ENCODE data around the gene PPHLN1.
A peak's percentile ranks its signal among the peaks of the same experiment; 100 is the strongest.

Gene PPHLN1

DNA sequence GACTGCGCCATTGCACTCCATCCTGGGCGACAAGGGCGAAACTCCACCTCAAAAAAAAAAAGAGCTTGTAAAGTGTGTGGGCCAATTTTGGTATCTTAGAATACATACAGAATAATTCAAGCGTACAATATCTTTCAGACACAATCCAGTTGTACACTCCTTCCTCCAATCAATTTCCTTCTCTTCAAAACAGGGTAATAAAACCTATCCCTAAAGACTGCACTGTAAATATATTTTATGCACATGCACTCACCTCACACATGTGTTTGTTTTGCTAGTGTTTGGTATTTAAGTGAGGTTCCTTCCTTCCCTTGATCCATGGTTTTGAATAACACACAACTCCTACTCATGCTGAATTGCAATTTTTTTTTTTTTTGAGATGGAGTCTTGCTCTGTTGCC is 137.7 kb downstream of the PPHLN1 start:
- DNase-seq (ENCODE audit: low read depth), result no peak
- no peak overlapping the region for H3K4me3 ChIP-seq (ENCODE audit: low read depth, low read length)
- TF ChIP-seq, protein P1, sequence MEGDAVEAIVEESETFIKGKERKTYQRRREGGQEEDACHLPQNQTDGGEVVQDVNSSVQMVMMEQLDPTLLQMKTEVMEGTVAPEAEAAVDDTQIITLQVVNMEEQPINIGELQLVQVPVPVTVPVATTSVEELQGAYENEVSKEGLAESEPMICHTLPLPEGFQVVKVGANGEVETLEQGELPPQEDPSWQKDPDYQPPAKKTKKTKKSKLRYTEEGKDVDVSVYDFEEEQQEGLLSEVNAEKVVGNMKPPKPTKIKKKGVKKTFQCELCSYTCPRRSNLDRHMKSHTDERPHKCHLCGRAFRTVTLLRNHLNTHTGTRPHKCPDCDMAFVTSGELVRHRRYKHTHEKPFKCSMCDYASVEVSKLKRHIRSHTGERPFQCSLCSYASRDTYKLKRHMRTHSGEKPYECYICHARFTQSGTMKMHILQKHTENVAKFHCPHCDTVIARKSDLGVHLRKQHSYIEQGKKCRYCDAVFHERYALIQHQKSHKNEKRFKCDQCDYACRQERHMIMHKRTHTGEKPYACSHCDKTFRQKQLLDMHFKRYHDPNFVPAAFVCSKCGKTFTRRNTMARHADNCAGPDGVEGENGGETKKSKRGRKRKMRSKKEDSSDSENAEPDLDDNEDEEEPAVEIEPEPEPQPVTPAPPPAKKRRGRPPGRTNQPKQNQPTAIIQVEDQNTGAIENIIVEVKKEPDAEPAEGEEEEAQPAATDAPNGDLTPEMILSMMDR (IDR thresholded peaks at IDR 0.05; ENCODE audit: insufficient read depth, low read depth, low read length, missing control alignments), result no peak

DNA sequence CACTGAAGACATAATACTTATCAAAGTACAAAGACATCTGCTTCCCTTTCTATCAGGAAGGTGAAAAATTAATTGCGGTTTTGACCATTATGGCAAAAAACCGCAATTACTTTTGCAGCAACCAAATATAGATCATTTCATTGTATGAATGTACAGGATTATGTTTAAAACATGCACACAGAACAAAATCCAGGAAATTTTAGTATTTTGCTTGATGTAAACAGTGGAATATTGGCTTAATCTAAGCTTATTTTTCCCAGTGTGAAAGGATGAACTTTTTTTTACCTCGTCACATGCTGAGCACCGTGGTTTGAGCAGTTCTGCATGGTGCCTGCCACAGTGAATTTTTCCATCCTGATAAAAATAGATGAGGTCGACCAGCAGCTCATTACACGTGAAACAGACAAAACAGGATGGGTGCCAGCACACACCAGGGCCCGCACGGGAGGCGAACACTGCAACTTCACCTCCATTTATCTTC is 142.4 kb downstream of the PPHLN1 start:
- H3K4me3 ChIP-seq (ENCODE audit: low read depth, low read length), result peak overlapping the region; percentile 48
- TF ChIP-seq, protein P1 (IDR thresholded peaks at IDR 0.05; ENCODE audit: insufficient read depth, low read depth, low read length, missing control alignments), result no peak
- DNase-seq (ENCODE audit: low read depth), result peak; percentile 58

DNA sequence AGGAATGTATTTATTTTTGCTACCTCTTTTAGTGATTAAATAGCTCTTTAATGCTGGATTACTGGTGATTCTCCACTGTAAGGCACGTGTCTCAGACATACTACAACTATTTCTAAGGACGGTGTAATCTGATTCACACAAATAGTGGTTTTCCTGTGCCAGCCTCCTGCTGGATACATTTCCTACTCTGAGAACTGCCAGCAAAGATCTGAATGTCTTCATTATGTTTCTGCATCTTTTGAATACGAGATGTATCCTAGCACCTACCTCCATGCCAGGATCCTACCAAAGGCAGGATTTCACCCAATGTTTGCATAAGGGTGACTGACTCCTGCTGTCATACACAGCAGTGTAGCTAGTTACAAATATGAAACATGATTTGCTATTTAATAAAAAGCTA is 143.0 kb downstream of the PPHLN1 start:
- TF ChIP-seq, protein P1 (IDR thresholded peaks at IDR 0.05; ENCODE audit: insufficient read depth, low read depth, low read length, missing control alignments), result no peak
- DNase-seq (ENCODE audit: low read depth), result no peak

DNA sequence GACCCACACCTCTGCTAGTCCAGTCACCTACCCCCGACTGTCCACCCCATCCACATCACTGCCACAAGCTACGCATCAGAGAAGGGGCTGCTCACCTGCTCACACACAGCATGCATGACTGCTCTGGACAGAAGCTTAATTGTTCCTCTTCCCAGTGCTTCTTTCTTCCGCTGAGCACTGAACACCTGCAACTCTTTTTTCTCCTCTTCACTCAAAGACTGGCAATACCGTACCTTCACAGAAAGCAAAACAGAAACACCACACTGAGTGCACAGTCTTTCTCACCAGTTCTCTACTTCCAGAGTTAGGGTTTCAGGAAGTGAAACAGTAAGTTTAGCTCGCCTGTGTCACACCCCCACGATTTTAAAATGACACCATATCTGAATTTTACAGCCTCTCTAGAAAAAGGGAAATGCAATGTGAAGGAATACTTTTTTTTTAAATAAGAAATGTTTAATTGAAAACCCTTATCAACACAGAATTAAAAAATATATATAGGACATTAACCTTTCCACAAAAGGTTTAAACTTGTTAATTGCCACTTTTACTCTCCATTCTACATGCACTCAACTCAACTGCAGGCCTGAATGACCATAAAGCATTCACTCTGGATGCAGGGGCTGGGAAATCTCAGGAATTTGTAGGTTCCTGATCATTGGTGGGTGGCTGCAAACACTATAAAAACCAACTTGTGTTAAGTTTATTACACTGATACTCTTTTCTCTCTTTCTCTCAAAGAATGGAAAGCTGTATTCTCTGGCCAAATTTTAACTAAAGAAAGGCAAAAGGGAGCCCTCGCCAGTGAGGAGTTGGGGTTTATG is 143.6 kb downstream of the PPHLN1 start:
- TF ChIP-seq, protein P1 (IDR thresholded peaks at IDR 0.05; ENCODE audit: insufficient read depth, low read depth, low read length, missing control alignments), result no peak
- peak; percentile 91 for DNase-seq (ENCODE audit: low read depth)
- H3K4me3 ChIP-seq (ENCODE audit: low read depth, low read length), result peak overlapping the region; percentile 48

More for the DNA sequence above, 143.0 kb downstream of the PPHLN1 start:
- H3K4me3 ChIP-seq (ENCODE audit: low read depth, low read length), result peak overlapping the region; percentile 48

DNA sequence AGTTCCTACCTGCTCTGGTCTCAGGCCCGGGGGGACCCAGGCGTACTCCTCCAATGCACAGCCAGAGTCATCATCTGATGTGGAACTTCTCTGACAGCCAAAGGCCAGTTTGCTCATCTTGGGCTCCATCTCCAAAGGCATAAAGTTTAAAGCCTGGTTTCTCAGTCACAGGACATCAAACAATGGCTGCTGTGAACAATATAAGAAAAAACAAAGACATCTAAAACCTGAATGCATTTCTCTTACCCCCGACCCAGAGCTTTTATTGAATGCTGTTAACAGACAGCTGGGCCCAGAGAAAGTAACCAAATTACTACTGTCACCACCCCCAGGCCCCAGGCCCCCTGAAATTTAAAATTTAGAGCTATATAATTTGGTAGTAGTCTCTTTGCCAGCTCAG is 146.4 kb downstream of the PPHLN1 start:
- DNase-seq (ENCODE audit: low read depth), result no peak
- no peak overlapping the region for H3K4me3 ChIP-seq (ENCODE audit: low read depth, low read length)
- TF ChIP-seq, protein P1 (IDR thresholded peaks at IDR 0.05; ENCODE audit: insufficient read depth, low read depth, low read length, missing control alignments), result no peak

DNA sequence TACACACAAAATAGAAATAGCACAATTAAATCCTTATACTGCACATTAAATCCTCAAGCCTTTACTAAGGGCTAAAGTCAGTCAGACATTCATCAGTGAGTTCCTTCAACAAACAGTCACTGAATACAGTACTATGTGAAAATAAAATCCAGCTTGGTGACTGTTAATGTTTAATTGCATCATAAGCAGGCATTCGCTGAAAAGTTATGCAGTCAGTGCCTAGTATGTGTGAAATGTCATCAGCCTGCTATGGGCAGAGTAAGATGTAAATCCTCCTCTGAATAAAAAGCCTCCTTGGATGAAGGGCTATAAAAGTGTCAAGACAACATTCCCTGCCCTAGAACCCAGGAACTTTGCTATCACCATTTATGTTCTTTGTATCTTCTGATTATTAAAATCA is 147.2 kb downstream of the PPHLN1 start:
- TF ChIP-seq, protein P1 (IDR thresholded peaks at IDR 0.05; ENCODE audit: insufficient read depth, low read depth, low read length, missing control alignments), result no peak
- DNase-seq (ENCODE audit: low read depth), result no peak
- H3K4me3 ChIP-seq (ENCODE audit: low read depth, low read length), result no peak overlapping the region

Data from GM12865 (cell line).